ENCODE measurements around the gene ACP3. TPM values are rescaled to one million over a fixed set of nuclear protein-coding genes. Genes with fewer than 3 reads are reported as not detected.
"Not testable (repeated sequence)": the region's sequence is repeated elsewhere in the genome, so short reads cannot be mapped to it uniquely, and the experiment has no call there.

The ACP3 gene
- total RNA-seq, 1 donor from 2014 or later, result 0.43 TPM

DNA sequence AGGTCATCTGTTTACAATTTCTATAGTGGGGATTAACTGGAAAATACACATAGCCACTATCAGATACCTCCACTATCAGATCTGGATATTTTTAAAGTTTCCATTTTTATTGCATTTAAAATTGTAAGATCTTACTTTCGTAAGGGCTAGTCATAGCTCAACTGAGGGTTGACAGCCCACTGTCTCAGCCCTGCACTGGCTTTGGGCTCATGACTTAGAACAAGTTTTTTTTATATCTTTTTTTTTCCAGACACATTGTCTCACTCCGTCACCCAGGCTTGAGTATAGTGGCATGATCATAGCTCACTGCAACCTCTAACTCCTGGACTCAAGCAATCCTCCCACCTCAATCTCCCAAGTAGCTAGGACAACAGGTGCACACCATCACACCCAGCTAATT, 51.3 kb downstream of the ACP3 start:
- Histone ChIP-seq H3K4me1 (no peaks in the 10 kb centered on the region), H3K9me3 (no peaks in the 10 kb centered on the region), H3K27ac (no peak overlapping the region), H3K4me3 (no peak overlapping the region), H3K27me3 (no peaks in the 10 kb centered on the region), H3K36me3 (no peaks in the 10 kb centered on the region)
- intact Hi-C loops (cut with DNase I), result no loop called here
- no peak for DNase-seq (ENCODE audit: low spot score in 2 of 2)
- TF ChIP-seq, protein P1, sequence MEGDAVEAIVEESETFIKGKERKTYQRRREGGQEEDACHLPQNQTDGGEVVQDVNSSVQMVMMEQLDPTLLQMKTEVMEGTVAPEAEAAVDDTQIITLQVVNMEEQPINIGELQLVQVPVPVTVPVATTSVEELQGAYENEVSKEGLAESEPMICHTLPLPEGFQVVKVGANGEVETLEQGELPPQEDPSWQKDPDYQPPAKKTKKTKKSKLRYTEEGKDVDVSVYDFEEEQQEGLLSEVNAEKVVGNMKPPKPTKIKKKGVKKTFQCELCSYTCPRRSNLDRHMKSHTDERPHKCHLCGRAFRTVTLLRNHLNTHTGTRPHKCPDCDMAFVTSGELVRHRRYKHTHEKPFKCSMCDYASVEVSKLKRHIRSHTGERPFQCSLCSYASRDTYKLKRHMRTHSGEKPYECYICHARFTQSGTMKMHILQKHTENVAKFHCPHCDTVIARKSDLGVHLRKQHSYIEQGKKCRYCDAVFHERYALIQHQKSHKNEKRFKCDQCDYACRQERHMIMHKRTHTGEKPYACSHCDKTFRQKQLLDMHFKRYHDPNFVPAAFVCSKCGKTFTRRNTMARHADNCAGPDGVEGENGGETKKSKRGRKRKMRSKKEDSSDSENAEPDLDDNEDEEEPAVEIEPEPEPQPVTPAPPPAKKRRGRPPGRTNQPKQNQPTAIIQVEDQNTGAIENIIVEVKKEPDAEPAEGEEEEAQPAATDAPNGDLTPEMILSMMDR (IDR thresholded peaks at IDR 0.05), result no peak

DNA sequence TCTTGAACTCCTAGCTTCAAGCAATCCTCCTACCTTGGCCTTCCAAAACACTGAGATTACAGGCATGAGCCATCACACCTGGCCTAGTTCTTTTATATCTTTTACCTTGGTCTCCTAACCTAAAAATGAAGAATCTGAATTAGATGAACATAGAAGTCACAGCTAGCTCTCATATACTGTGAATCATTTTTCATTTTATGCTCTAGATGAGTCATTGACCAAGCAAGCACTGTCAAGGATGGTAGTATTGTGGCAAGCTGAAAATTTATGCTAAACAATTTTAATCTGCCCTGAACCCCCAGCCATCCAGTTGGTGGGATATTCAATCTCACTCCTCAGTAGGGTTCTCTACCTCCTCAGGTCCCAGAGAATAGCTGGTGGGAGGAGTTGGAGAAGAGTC, 51.8 kb downstream of the ACP3 start:
- TF ChIP-seq, protein P1 (IDR thresholded peaks at IDR 0.05), result no peak
- H3K27ac ChIP-seq, result no peak overlapping the region
- no peak for DNase-seq (ENCODE audit: low spot score in 2 of 2)
- no peak overlapping the region for H3K4me3 ChIP-seq
- no peaks in the 10 kb centered on the region for H3K36me3 ChIP-seq
- H3K27me3 ChIP-seq, result no peaks in the 10 kb centered on the region
- intact Hi-C loops (cut with DNase I), result no loop called here
- H3K4me1 ChIP-seq, result no peaks in the 10 kb centered on the region
- no peaks in the 10 kb centered on the region for H3K9me3 ChIP-seq

DNA sequence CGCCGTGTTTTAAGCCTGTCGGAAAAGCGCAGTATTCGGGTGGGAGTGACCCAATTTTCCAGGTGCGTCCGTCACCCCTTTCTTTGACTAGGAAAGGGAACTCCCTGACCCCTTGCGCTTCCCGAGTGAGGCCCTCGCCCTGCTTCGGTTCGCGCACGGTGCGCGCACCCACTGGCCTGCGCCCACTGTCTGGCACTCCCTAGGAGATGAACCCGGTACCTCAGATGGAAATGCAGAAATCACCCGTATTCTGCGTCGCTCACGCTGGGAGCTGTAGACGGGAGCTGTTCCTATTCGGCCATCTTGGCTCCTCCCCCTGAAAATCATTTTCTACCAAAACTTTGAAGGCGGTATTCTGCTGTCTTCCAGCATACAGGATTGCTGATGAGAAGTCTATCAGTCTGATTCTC, 59.7 kb downstream of the ACP3 start:
- H3K36me3 ChIP-seq; H3K27ac ChIP-seq; DNase-seq (ENCODE audit: low spot score in 2 of 2); H3K4me3 ChIP-seq; H3K9me3 ChIP-seq; H3K27me3 ChIP-seq; H3K4me1 ChIP-seq; intact Hi-C loops (cut with DNase I): not testable (repeated sequence)

DNA sequence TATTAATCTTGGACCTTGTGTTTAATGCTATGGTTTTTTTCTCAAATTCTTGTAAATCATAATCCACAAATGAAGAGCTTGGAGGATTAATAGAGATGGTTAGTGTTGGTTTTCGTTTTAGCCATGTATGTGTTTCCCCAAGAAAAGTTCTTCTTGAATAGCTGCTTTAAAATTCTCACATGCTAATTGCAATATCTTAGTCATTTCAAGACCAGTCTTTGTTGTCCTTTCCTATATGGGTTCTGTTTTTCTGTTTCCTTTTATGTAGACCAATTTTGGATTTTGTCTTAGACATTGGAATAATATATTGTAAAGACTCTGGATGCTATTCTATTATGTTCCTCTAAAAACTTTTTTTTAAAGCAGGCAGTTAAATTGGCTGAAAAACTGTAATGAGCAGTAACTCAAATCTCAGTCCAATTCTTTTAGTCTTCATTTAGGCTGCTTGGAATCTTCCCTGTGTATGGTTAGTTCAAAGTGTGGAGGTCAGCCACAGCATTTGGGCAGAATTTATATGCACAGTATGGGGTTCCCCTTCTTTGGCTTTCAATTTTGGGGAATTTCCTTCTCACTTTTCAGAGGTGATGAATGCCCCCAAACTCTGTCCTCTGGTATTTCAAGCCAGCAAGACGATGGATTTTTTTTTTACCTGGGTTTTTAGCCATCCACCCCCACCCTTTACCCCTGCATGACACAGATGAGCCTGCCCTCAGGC, 61.0 kb downstream of the ACP3 start:
- DNase-seq (ENCODE audit: low spot score in 2 of 2), result no peak
- no peaks in the 10 kb centered on the region for H3K9me3 ChIP-seq
- H3K4me1 ChIP-seq, result no peaks in the 10 kb centered on the region
- no peaks in the 10 kb centered on the region for H3K36me3 ChIP-seq
- no peak overlapping the region for H3K27ac ChIP-seq
- H3K27me3 ChIP-seq, result no peaks in the 10 kb centered on the region
- H3K4me3 ChIP-seq, result no peak overlapping the region
- intact Hi-C loops (cut with DNase I), result no loop called here
- TF ChIP-seq, protein P1 (IDR thresholded peaks at IDR 0.05), result no peak

DNA sequence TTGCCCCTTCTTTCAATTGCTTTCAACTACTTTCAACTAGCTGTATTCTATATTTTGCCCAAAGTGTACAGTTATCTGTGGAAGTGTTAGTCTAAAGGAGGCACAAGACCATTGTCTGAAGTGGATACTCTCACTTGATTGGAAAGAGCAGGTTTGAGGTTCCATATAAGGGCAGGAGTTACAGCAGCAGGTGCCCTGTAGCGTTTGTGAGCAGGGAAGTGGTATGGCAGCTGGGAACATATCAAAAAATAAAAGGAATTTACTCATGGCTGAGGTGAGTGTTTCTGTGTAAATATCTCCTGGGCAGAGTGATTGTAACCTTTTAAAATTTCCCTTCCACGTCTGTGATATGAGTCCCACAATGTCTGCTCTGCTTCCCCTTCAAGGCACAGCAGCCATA, 61.6 kb downstream of the ACP3 start:
- Histone ChIP-seq H3K4me1 (no peaks in the 10 kb centered on the region), H3K4me3 (no peak overlapping the region), H3K36me3 (no peaks in the 10 kb centered on the region), H3K9me3 (no peaks in the 10 kb centered on the region), H3K27me3 (no peaks in the 10 kb centered on the region), H3K27ac (no peak overlapping the region)
- no peak for DNase-seq (ENCODE audit: low spot score in 2 of 2)
- TF ChIP-seq, protein P1 (IDR thresholded peaks at IDR 0.05), result no peak
- intact Hi-C loops (cut with DNase I), result no loop called here

DNA sequence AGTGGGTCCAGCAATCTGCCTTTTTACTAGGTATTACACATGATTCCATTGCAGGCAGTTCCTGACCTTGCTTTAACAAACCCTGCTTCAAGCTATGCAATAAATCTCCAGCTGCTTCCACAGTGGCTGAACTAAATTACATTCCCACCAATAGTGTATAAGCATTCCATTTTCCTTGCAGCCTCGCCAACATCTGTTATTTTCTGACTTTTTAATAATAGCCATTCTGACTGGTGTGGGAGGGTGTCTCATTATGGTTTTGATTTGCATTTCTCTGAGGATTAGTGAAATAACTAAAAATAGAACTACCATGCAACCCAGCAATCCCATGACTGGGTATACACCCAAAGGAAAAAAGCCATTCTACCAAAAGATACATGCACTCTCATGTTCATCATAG, 63.7 kb downstream of the ACP3 start:
- intact Hi-C loops (cut with DNase I), result no loop called here
- TF ChIP-seq, protein P1 (IDR thresholded peaks at IDR 0.05), result no peak
- DNase-seq (ENCODE audit: low spot score in 2 of 2), result no peak
- H3K9me3 ChIP-seq, result no peaks in the 10 kb centered on the region
- no peaks in the 10 kb centered on the region for H3K36me3 ChIP-seq
- no peaks in the 10 kb centered on the region for H3K4me1 ChIP-seq
- H3K27ac ChIP-seq, result no peak overlapping the region
- no peaks in the 10 kb centered on the region for H3K27me3 ChIP-seq
- H3K4me3 ChIP-seq, result no peak overlapping the region
